ENCODE results near the gene TRABD2A.

The TRABD2A gene

GRCh38 chr2:84888401-84889276 is 7.8 kb upstream of the TRABD2A start:
- DNase-seq (peak; percentile 79), ATAC-seq (ENCODE audit: insufficient read depth, low read depth) (peak; percentile 99)
- Histone ChIP-seq H3K4me3 (ENCODE audit: low read depth in 1 of 2, low read length in 2 of 2) (peak overlapping the region; percentile 0 to 54; a peak in 3 of 4 replicates), H3K27ac (ENCODE audit: low read length) (peak overlapping the region; percentile 80), H3K9ac (ENCODE audit: low read depth, low read length) (peak overlapping the region; percentile 50), H3K36me3 (ENCODE audit: insufficient read depth, low read length) (no peaks in the 10 kb centered on the region), H3K4me1 (ENCODE audit: insufficient read depth, low read length) (peaks cover 21% of the 10 kb centered on the region), H3K4me2 (ENCODE audit: insufficient read depth, low read length) (peak overlapping the region; percentile 64), H3K79me2 (ENCODE audit: insufficient read depth, low read length) (no peaks in the 10 kb centered on the region), H3K9me3 (ENCODE audit: insufficient read depth, low read length, severe bottlenecking) (no peaks in the 10 kb centered on the region), H3K27me3 (ENCODE audit: insufficient read depth, low read length, poor library complexity) (peaks cover 3% of the 10 kb centered on the region), H2AFZ (ENCODE audit: low read depth, low read length) (peak overlapping the region; percentile 80), H4K20me1 (ENCODE audit: insufficient read depth, low read length) (no peaks in the 10 kb centered on the region)
- TF ChIP-seq EZH2 (IDR thresholded peaks at IDR 0.05; ENCODE audit: borderline replicate concordance, low read depth, low read length, severe bottlenecking) (no peak), CTCF (IDR thresholded peaks at IDR 0.05; ENCODE audit: borderline replicate concordance, extremely low read depth, low read length, poor library complexity, severe bottlenecking) (no peak)

- Histone ChIP-seq H3K4me1 (ENCODE audit: insufficient read depth, low read length) (peaks cover 29% of the 10 kb centered on the region), H3K79me2 (ENCODE audit: insufficient read depth, low read length) (no peaks in the 10 kb centered on the region), H3K4me3 (ENCODE audit: low read depth in 1 of 2, low read length in 2 of 2) (no peak overlapping the region), H3K27me3 (ENCODE audit: insufficient read depth, low read length, poor library complexity) (peaks cover 11% of the 10 kb centered on the region), H3K27ac (ENCODE audit: low read length) (no peak overlapping the region), H3K9ac (ENCODE audit: low read depth, low read length) (no peak overlapping the region), H4K20me1 (ENCODE audit: insufficient read depth, low read length) (no peaks in the 10 kb centered on the region), H3K4me2 (ENCODE audit: insufficient read depth, low read length) (no peak overlapping the region), H2AFZ (ENCODE audit: low read depth, low read length) (no peak overlapping the region), H3K9me3 (ENCODE audit: insufficient read depth, low read length, severe bottlenecking) (no peaks in the 10 kb centered on the region), H3K36me3 (ENCODE audit: insufficient read depth, low read length) (no peaks in the 10 kb centered on the region)
- DNase-seq (no peak), ATAC-seq (ENCODE audit: insufficient read depth, low read depth) (no peak)
- TF ChIP-seq EZH2 (IDR thresholded peaks at IDR 0.05; ENCODE audit: borderline replicate concordance, low read depth, low read length, severe bottlenecking) (no peak), CTCF (IDR thresholded peaks at IDR 0.05; ENCODE audit: borderline replicate concordance, extremely low read depth, low read length, poor library complexity, severe bottlenecking) (no peak)
Measured at GRCh38 chr2:84886791-84887190, 5.9 kb upstream of the TRABD2A start.

- peaks cover 28% of the 10 kb centered on the region for H3K27me3 ChIP-seq (ENCODE audit: insufficient read depth, low read length, poor library complexity)
Measured at GRCh38 chr2:84885111-84885510, 4.2 kb upstream of the TRABD2A start.

More at GRCh38 chr2:84885111-84885510, 4.2 kb upstream of the TRABD2A start:
- Histone ChIP-seq H3K4me2 (ENCODE audit: insufficient read depth, low read length) (no peak overlapping the region), H3K9me3 (ENCODE audit: insufficient read depth, low read length, severe bottlenecking) (no peaks in the 10 kb centered on the region), H3K9ac (ENCODE audit: low read depth, low read length) (no peak overlapping the region), H3K4me1 (ENCODE audit: insufficient read depth, low read length) (peaks cover 36% of the 10 kb centered on the region), H4K20me1 (ENCODE audit: insufficient read depth, low read length) (no peaks in the 10 kb centered on the region), H3K36me3 (ENCODE audit: insufficient read depth, low read length) (no peaks in the 10 kb centered on the region), H2AFZ (ENCODE audit: low read depth, low read length) (no peak overlapping the region), H3K4me3 (ENCODE audit: low read depth in 1 of 2, low read length in 2 of 2) (no peak overlapping the region), H3K27ac (ENCODE audit: low read length) (no peak overlapping the region), H3K79me2 (ENCODE audit: insufficient read depth, low read length) (no peaks in the 10 kb centered on the region)
- TF ChIP-seq EZH2 (IDR thresholded peaks at IDR 0.05; ENCODE audit: borderline replicate concordance, low read depth, low read length, severe bottlenecking) (no peak), CTCF (IDR thresholded peaks at IDR 0.05; ENCODE audit: borderline replicate concordance, extremely low read depth, low read length, poor library complexity, severe bottlenecking) (no peak)
- ATAC-seq (ENCODE audit: insufficient read depth, low read depth) (no peak), DNase-seq (no peak)

Measured in DND-41 (cell line).